ENCODE results near the gene ZBTB3. TPM values are rescaled to one million over a fixed set of nuclear protein-coding genes. Genes with fewer than 3 reads are reported as not detected.
"Not testable (repeated sequence)": the region's sequence is repeated elsewhere in the genome, so short reads cannot be mapped to it uniquely, and the experiment has no call there.

Gene ZBTB3
- total RNA-seq, 1 donor, result 17.5 TPM

DNA sequence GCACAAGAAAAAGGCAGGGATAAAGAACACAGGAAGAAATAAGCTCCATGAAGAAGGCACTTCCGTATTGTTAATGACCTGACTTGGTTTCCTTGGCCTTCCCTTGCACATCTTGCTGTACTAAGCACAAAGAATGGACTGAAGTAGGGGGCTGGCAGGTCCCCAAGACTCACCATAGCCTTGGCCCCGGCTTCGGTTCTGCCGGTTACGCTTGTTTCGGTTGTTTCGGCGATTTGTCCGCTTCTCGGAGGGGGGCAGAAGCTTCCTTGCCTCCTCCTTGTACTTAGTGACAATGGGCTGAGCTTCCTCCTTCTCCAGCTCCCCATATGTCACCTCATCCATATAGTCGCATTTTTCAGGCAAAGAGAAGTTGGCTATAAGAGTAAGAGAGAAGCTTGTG is 37.1 kb downstream of the ZBTB3 start:
- no peak for DNase-seq (ENCODE audit: low read depth in 2 of 3, low spot score in 2 of 3)

DNA sequence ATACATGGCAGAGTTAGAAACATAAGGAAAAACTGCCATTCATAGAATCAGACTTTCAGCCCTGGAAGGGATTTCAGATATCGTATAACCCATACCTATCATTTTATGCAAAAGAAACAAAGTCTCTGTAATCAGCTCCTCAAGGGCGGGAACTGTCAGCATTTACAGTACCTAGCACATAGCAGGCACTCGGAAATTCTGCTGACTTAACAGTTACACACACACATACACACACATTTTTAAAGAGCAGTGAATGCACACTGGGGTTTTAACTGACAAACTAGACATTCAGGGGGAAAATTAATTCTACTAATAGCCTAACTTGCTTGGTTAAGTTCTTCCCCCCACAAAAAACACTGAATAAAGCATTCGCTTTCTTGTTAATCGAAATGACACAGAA is 37.8 kb downstream of the ZBTB3 start:
- no peak for DNase-seq (ENCODE audit: low read depth in 2 of 3, low spot score in 2 of 3)

DNA sequence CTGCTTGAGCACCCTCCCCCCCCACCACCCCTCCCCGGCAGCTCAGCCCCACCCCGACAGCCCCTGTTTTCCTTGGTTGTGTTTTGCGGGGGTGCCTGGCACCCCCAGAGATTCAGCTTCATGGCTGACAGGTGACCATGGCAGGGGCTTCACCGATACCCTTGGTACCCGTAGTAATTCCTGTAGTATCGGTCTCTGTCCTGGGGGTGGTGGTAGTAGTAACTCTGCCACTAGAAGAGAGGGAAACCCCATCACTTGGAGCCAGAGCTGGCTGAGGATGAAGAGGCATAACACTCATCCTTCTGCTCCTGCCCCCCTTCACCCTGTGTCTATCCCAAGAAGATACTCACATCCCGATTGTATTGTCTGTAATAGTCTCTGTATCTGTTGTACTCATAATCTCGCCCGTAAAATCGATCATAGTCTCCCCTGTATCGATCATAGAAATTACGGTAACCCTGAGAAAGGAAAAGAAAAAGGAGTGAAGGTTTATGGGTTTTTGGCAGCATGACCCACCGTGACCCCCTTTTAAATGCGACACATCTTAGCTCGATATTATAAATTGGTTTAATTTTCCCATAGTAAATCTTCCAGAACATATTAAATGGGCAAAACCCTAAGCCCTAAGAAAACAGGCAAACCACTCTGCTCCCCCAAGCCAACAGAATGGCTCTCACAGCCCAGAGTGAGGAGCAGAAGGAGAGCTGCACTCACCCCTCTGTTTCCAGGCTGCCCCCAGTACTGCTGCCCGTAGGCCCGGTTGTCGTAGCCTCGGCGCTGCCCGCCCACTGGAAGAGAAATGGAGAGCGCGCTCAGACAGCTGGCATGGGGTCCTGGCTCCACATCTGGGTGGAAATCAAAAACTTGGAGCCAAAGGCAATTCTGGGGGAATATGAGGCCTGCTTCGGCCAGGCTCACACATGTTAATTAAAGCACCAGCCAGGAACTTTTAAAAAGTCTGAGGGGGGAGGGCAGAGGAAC is 38.5 kb downstream of the ZBTB3 start:
- DNase-seq (ENCODE audit: low read depth in 2 of 3, low spot score in 2 of 3), result no peak

DNA sequence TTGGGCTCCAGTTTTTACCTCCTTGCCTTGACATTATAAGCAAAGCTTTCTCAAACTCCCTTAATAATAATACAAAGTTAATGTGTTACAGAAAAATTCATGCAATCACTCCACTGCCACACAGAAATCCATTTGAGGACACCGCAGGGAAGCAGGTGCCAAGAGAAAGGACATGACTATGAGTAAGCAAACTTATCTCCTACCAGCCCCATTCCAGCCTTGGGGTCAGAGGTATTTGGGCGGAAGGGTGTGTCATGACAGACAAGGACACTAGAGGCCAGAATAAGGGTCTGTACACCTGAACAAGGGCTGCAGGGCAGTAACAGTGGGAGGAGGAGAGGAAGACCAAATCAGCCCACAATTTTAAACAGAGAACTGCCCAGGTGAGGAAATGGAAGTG is 40.6 kb downstream of the ZBTB3 start:
- no peak for DNase-seq (ENCODE audit: low read depth in 2 of 3, low spot score in 2 of 3)

DNA sequence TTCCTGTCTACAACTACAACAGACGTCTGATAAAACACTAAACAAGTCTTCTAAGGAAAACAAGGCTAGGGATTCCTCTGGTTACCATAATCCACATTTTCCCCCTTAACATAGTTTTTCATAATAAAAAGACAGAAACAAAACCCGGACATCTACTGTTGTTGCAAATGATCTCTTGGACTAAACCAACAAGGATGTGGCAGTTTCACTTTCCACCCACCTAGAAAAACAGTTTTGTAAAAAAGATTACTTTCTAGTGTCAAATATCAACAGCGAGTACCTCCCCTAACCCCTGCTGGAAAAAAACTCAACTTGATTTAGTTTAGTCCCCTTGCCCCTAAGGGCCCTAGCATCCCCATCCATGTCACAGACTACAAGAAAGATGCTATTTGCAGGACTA is 41.1 kb downstream of the ZBTB3 start:
- no peak for DNase-seq (ENCODE audit: low read depth in 2 of 3, low spot score in 2 of 3)

DNA sequence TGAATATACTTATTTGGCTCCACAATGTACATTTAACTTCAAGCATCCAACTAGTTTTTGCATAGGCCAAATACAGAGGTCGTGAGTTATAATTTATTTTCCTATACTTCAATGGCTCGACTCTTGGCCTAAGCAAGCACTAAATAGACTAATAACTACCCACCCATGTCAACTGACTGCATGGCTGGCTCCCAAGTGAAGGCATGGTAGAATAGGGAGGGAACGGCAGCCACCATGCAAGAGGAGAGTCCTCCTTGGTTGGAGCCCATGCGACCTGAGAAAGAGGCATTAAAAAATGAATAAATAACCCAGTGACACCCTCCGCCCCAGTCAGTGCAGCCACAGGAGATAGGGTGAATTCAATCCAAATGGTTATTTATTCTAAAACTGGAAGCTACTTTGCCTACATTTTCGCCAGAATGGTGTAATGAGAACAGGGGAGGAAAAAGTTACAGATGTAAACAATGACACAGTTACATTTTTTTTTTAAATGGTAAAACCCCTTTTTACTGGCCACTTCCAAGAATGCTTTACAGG is 41.6 kb downstream of the ZBTB3 start:
- DNase-seq (ENCODE audit: low read depth in 2 of 3, low spot score in 2 of 3), result no peak

DNA sequence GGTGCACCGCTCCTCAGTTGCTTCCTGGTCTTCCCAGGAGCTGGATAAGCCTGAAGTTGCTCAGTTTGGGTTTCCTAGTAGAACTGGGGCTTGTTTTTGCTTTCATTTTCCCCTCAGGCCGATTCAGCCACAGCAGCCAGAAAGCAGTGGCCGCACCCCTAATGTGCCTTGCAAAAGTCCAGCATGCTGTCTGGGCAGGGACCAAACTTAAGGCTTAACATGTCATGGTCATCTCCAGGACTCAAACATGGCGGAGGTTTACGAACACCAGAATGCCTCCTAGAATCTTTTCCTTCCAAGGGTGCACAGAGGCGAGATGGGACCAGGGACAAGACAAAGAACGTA is 44.0 kb downstream of the ZBTB3 start:
- DNase-seq (ENCODE audit: low read depth in 2 of 3, low spot score in 2 of 3), result peak in 1 of 3 donors; percentile 37

DNA sequence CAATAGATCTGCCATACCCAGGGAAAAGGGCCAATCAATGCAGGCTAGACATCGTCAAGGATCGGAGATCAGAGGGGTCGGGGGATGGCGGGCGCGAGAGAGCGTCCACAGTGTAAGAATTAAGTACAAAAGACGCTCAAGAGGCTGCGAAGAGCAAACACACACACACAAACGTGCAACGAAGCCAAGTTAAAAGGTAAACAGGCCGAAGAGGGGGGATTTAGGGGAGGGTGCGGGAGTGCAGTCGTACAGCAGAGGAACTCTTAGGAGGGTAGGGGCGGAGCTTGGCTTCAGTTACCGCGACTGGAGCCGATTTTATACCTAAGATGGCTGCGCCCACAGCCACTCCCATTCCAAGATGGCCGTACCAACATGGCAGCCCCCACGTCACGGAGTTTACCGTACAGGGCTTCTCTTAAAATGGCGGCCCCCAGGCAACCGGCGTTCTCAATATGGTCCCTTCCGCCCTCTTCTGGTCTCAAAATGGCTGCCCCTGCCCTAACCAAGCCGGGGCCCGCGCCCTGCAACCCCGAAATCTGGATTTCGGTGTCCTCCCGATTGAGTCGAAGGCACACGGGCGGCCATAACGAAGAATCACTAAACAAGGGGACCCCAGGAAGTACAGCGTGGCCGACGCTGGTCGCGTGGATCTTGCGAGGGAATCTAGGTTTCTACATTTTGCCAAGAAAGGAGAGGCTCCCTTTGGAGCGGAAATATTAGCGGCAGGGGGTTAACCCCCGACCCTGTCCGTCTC is 44.5 kb downstream of the ZBTB3 start:
- peak; percentile 91 to 99 (median 98) for DNase-seq (ENCODE audit: low read depth in 2 of 3, low spot score in 2 of 3)

DNA sequence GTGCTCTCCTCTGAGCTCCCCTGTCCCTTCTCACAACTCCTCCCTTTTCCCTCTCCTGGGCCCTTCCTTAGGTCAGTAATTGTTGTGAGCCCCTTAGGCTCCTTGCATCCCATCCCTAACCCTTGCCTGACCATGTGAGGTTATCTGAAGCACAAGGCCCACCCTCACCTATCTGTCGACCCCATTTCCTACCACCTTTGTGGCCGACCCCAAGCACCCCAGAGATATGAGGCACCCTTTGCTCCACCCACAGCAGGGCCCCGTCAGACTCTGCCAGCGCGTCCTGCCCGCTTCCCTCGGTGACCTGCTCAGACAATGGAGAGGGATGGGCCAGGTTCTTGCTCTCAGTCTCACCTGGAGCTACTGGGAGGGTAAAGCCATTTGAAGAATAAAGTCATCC is 45.2 kb downstream of the ZBTB3 start:
- DNase-seq (ENCODE audit: low read depth in 2 of 3, low spot score in 2 of 3), result no peak

DNA sequence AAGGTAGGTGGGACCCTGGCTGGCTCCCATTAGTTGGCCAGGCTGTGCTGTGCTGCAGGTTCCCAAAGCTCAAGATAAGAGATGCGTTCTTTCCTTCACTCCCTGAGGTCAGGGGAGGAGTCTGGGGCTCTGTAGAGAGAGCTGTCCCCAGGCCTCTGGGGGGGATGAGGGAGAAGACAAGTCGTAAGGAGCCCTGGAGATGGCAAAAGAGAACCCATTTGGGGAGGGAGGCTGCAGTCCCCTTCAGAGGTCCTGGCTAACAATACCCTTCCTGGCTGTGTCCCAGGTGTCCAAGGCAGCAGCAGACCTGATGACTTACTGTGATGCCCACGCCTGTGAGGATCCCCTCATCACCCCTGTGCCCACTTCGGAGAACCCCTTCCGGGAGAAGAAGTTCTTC is 45.6 kb downstream of the ZBTB3 start:
- DNase-seq (ENCODE audit: low read depth in 2 of 3, low spot score in 2 of 3), result no peak

DNA sequence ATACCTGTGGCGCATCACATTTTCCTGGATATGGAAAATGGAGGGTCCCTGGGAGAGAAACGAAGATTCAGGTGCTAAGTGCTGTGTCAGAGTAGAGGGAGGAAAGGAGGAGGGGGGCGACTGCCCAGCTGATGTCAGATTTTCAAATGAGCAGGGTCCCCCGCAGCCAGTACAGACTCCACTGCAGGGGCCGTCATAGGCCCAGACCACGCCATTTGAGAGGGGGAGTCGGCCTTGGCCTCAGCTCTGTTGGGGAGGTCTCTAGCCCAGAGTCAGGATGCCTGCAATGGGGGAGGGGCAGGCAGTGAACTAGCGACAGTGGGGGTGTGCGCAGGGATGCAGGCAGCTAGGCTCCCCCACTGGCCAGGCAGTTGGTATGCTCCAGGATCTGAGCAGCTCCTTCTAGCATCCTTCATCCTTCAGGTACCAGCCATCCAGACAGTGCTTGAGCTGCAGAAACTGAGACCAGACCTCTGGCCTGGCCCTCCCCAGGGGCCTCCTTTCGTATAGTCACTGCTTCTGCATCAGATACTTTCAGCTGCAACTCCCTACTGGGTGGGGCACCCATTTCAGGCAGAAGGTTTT is 46.6 kb downstream of the ZBTB3 start, which contains the start of the genes BSCL2 and GNG3:
TSS of gene BSCL2 (minus strand) at position 148 of the 585 bp plus-strand sequence. CDS start 229 bp downstream, outside the sequence.
TSS of gene GNG3 (plus strand) at position 400 of the 585 bp plus-strand sequence. CDS start 620 bp downstream, outside the sequence.
- no peak for DNase-seq (ENCODE audit: low read depth in 2 of 3, low spot score in 2 of 3)

DNA sequence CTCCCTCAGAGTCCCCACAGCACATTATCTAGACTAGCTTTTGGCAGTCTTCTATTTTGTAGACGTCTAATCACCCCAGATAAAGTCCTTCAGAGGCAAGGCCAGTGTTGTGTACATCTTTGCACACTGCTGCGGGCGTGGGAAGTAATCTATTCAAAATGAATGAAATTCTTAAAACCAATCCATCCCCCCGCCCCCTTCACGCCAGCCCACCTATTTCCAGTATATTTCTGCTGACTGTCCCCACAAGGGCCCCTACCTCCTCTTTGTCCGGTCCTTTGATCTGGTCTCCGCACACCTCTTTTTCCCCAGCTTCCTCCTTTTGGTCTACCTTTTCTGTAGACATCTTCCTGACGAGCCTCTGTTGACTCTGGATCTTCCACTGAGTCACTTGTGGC is 47.1 kb downstream of the ZBTB3 start:
- DNase-seq (ENCODE audit: low read depth in 2 of 3, low spot score in 2 of 3), result no peak

DNA sequence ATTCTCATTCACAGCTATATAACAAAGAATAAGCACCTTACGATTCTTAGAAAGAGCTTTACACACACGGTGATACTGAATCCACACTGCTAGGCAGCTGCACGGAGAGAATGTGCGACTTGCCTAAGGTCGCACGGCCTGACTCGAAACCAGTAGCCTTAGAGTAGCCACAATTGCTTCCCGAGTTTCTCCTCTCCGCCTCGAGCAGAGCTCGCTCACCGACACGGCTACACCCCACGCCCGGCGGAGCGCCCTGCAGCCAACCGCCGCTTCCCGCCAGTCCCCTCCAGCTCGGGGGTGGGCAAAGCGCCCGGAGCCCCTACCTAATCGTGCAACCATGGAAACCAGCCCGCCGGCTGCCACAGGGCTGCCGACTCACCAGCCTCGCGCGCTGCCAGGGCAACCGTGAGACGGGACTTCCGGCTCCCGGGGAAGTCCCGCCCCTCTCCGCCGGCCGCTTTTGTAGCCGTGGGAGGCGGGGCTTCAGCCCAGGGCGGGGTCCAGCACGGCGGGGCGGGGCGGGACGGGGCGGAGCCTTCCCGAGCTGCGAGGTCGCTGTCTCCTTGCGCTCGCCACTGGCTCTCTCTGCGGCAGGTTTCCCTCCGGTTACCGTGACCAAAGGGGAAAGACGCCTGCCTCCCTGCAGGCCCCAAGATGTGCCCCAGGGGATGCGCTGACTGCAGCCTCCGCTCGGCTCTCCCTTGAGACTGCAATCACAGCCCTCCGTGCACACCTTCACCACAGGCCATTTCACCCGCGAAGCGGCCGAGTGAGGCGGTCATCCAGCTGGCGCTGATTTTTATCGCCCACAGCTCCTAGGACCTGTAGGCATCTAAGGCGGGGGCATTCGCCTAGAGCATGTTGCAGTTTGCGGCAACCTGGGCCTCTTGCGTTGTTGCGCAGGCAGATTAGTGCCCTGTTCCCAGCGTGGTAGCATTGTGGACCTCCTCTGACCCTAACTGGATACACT is 47.8 kb downstream of the ZBTB3 start:
- DNase-seq (ENCODE audit: low read depth in 2 of 3, low spot score in 2 of 3), result peak; percentile 82 to 97 (median 95)

DNA sequence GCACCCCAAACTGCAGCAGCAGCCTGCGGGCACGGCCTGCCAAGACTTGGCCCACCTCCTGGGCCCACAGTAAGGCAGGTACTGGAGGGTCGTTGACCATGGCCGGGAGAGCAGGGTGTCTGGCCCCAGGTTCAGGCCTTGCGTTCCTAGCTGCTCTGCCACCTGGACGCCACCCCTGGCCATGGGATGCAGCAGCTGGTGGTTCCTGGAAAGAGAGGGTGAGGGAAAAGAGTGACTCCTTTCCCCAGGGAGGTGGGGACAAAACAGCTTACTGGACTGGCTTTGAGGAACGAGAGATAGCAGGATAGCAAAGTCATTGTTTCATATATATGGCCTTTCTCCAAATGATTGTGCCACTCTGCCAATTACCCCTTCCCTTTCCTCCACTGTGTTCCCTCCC is 48.5 kb downstream of the ZBTB3 start:
- no peak for DNase-seq (ENCODE audit: low read depth in 2 of 3, low spot score in 2 of 3)

DNA sequence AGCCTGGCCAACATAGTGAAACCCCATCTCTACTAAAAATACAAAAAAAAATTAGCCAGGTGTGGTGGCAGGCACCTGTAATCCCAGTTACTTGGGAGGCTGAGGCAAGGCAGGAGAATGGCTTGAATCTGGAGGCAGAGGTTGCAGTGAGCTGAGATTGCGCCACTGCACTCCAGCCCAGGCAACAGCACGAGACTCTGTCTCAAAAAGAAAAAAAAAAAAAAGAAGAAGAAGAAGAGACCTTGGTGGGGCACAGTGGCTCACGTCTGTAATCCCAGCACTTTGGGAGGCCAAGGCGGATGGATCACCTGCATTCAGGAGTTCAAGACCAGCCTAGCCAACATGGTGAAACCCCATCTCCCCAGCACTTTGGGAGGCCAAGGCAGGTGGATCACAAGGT is 50.0 kb downstream of the ZBTB3 start:
- not testable (repeated sequence) for DNase-seq (ENCODE audit: low read depth in 2 of 3, low spot score in 2 of 3)

DNA sequence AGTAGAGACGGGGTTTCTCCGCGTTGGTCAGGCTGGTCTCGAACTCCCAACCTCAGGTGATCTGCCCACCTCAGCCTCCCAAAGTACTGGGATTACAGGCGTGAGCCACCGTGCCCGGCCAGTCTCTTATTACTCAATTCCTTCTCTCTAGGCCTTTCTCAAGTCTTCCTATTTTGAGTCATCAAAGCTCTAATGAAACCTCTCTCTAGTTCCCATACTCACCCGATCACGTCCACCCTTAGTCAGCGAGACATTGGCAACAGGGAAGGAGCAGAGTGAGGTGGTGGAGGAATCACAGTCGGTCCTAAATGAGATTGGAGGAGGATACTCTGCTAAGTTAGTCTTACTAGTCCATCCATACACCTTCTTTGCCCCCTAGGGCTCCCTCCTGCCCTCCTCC is 51.7 kb downstream of the ZBTB3 start:
- no peak for DNase-seq (ENCODE audit: low read depth in 2 of 3, low spot score in 2 of 3)
